ENCODE measurements around the gene PPARG. TPM values are rescaled to one million over a fixed set of nuclear protein-coding genes. Genes with fewer than 3 reads are reported as not detected.

Gene PPARG
- polyA plus RNA-seq, 1 of the 3 experiments (the other 2 are of a cell fraction): 2.8 TPM

DNA sequence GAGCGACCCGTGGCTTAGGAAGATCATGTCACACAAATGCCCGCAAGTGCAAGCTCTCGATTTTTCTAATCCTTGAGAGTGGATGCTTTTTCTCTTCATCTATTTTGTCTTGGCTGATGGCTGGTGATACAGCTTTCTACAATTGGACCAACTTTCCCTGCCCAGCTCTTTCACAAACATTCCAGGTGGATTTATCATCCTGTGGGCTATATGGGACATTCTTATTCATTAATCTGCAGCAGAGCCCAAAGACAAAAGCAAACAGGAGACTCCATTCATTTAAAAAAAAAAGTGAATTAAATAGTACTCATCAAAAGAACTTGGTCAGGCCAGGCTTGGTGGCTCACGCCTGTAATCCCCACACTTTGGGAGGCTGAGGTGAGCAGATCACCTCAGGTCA is 181.2 kb downstream of the PPARG start:
- Histone ChIP-seq H4K20me1 (ENCODE audit: insufficient read depth) (no peaks in the 10 kb centered on the region), H3K9ac (no peak overlapping the region), H2AFZ (ENCODE audit: low read depth) (no peak overlapping the region), H3F3A (replicated peaks; ENCODE audit: insufficient read depth) (no peaks in the 10 kb centered on the region), H3K4me3 (ENCODE audit: low read depth in 2 of 2, low read length in 1 of 2) (no peak overlapping the region), H3K9me3 (no peaks in the 10 kb centered on the region), H3K79me2 (ENCODE audit: insufficient read depth) (no peaks in the 10 kb centered on the region), H3K9me2 (no peaks in the 10 kb centered on the region), H3K27me3 (ENCODE audit: insufficient read depth) (no peaks in the 10 kb centered on the region), H3K4me1 (ENCODE audit: control insufficient read depth in 1 of 2, insufficient read depth in 2 of 2, low read depth in 1 of 2, low read length in 1 of 2) (peaks cover 0 to 16% of the 10 kb centered on the region in 2 experiments; a peak in 1 of 4 replicates), H3K27ac (ENCODE audit: low read depth in 2 of 2, low read length in 1 of 2) (no peak overlapping the region), H3K4me2 (no peak overlapping the region), H3K36me3 (replicated peaks in 1 of 2; ENCODE audit: control insufficient read depth in 1 of 2, insufficient read depth in 2 of 2, low read length in 1 of 2) (no peaks in the 10 kb centered on the region)
- DNase-seq: no peak
- CTCF ChIA-PET: interaction anchor here (2.1 to 5.2 kb wide), 3 partner anchors 10 to 335 kb away, joined by 5 to 20 read pairs (median 9); no protein-coding TSS in a partner anchor
- POLR2A ChIA-PET: no interaction called here
- TF ChIP-seq MEF2A (IDR thresholded peaks at IDR 0.05; ENCODE audit: borderline replicate concordance, low read depth) (no peak), JUND (IDR thresholded peaks at IDR 0.05) (peak; percentile 50; the same call in 1 of the 2 replicates), TCF12 (IDR thresholded peaks at IDR 0.05) (peak; percentile 25; the same call in 1 of the 2 replicates), CHD2 (IDR thresholded peaks at IDR 0.05; ENCODE audit: low read length, partially characterized antibody) (no peak), FOSL2 (IDR thresholded peaks at IDR 0.05; ENCODE audit: borderline replicate concordance, low read depth) (peak; percentile 38; the same call in 1 of the 2 replicates), RFX5 (IDR thresholded peaks at IDR 0.05; ENCODE audit: low read length) (no peak)
- TF ChIP-seq, protein P1, sequence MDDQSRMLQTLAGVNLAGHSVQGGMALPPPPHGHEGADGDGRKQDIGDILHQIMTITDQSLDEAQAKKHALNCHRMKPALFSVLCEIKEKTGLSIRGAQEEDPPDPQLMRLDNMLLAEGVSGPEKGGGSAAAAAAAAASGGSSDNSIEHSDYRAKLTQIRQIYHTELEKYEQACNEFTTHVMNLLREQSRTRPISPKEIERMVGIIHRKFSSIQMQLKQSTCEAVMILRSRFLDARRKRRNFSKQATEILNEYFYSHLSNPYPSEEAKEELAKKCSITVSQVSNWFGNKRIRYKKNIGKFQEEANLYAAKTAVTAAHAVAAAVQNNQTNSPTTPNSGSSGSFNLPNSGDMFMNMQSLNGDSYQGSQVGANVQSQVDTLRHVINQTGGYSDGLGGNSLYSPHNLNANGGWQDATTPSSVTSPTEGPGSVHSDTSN (IDR thresholded peaks at IDR 0.05): peak; percentile 20; the same call in 1 of the 2 replicates
- WGBS (ENCODE audit: low lambda C conversion rate): 61% methylated on average over 5 of the region's 5 CpGs

DNA sequence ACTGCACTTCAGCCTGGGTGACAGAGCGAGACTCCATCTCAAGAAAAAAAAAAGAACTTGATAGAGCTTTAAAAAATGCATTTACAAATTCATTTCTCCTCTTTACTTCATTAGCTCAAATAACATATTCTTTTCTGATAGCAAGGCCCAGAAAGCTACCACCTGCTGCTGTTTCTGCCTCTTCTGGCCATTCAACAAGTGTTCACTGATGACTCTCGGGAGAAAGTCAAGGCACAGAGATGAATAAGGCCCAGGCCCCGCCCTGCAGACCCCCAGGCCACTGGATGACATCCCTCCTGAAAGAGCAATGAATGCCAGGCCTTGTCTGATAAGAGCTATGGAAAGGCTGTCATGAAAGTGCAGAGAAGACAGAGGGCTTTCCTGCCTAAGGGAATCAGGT is 181.8 kb downstream of the PPARG start:
- Histone ChIP-seq H3K4me1 (ENCODE audit: control insufficient read depth in 1 of 2, insufficient read depth in 2 of 2, low read depth in 1 of 2, low read length in 1 of 2) (peaks cover 0 to 17% of the 10 kb centered on the region in 2 experiments; a peak in 2 of 4 replicates), H3K4me3 (ENCODE audit: low read depth in 2 of 2, low read length in 1 of 2) (no peak overlapping the region), H3K36me3 (replicated peaks in 1 of 2; ENCODE audit: control insufficient read depth in 1 of 2, insufficient read depth in 2 of 2, low read length in 1 of 2) (no peaks in the 10 kb centered on the region), H4K20me1 (ENCODE audit: insufficient read depth) (no peaks in the 10 kb centered on the region), H3K9me2 (no peaks in the 10 kb centered on the region), H2AFZ (ENCODE audit: low read depth) (no peak overlapping the region), H3K9ac (no peak overlapping the region), H3K4me2 (0 out of 2 replicates have a peak overlapping the region, but pooled peaks have one; percentile 0), H3F3A (replicated peaks; ENCODE audit: insufficient read depth) (peaks cover under 1% of the 10 kb centered on the region), H3K79me2 (ENCODE audit: insufficient read depth) (no peaks in the 10 kb centered on the region), H3K27me3 (ENCODE audit: insufficient read depth) (no peaks in the 10 kb centered on the region), H3K9me3 (no peaks in the 10 kb centered on the region), H3K27ac (ENCODE audit: low read depth in 2 of 2, low read length in 1 of 2) (no peak overlapping the region)
- WGBS (ENCODE audit: low lambda C conversion rate): 81% methylated on average over 3 of the region's 3 CpGs
- ChIA-PET POLR2A (no interaction called here), CTCF (interaction anchor here (0.8 to 5.2 kb wide), 5 partner anchors 9 to 335 kb away, joined by 3 to 20 read pairs (median 5); no protein-coding TSS in a partner anchor)
- TF ChIP-seq FOXM1 (IDR thresholded peaks at IDR 0.05; ENCODE audit: low read depth): no peak
- no peak for TF ChIP-seq POLR2AphosphoS5 (IDR thresholded peaks at IDR 0.05; ENCODE audit: low read depth, low read length)
- TF ChIP-seq TEAD4 (IDR thresholded peaks at IDR 0.05; ENCODE audit: borderline replicate concordance, insufficient read depth): no peak
- no peak for TF ChIP-seq TCF12 (IDR thresholded peaks at IDR 0.05)
- no peak for TF ChIP-seq EP300 (IDR thresholded peaks at IDR 0.05; ENCODE audit: borderline replicate concordance in 1 of 2, low read depth in 1 of 2, low read length in 1 of 2)
- DNase-seq: no peak

DNA sequence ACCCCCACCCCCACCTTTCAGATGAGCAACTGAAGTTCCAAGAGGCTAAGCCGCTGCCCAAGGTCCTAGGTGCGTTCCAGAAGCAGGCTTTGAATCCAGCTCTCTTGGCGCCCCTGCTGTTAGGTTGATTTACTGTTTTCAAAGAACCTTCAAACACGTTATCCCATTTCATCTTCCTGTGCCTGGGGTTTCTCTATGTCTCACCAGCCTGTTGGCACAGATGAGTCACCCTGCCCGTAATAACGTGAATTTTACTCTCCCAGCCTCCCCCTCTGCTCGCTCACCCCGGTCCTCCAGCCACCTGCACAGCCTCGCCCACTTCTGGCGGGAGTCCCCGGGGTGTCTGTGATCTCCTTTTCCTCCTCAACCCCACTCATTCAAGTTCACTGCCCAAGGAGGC is 182.4 kb downstream of the PPARG start:
- Histone ChIP-seq H3K4me3 (ENCODE audit: low read depth in 2 of 2, low read length in 1 of 2) (no peak overlapping the region), H3K4me2 (0 out of 2 replicates have a peak overlapping the region, but pooled peaks have one; percentile 0), H3F3A (replicated peaks; ENCODE audit: insufficient read depth) (peaks cover 5% of the 10 kb centered on the region), H3K4me1 (ENCODE audit: control insufficient read depth in 1 of 2, insufficient read depth in 2 of 2, low read depth in 1 of 2, low read length in 1 of 2) (peaks cover 0 to 22% of the 10 kb centered on the region in 2 experiments; a peak in 2 of 4 replicates), H3K79me2 (ENCODE audit: insufficient read depth) (no peaks in the 10 kb centered on the region), H3K9ac (no peak overlapping the region), H3K36me3 (replicated peaks in 1 of 2; ENCODE audit: control insufficient read depth in 1 of 2, insufficient read depth in 2 of 2, low read length in 1 of 2) (no peaks in the 10 kb centered on the region), H3K9me3 (no peaks in the 10 kb centered on the region), H3K9me2 (no peaks in the 10 kb centered on the region), H3K27me3 (ENCODE audit: insufficient read depth) (no peaks in the 10 kb centered on the region), H2AFZ (ENCODE audit: low read depth) (no peak overlapping the region), H4K20me1 (ENCODE audit: insufficient read depth) (no peaks in the 10 kb centered on the region), H3K27ac (ENCODE audit: low read depth in 2 of 2, low read length in 1 of 2) (no peak overlapping the region)
- POLR2A ChIA-PET: no interaction called here
- CTCF ChIA-PET: interaction anchor here (0.8 to 5.2 kb wide), 5 partner anchors 8 to 336 kb away, joined by 3 to 20 read pairs (median 5); no protein-coding TSS in a partner anchor
- no peak for DNase-seq
- WGBS (ENCODE audit: low lambda C conversion rate): 39% methylated on average over 11 of the region's 11 CpGs
- TF ChIP-seq YY1 (IDR thresholded peaks at IDR 0.05; ENCODE audit: low read depth) (no peak), NRF1 (IDR thresholded peaks at IDR 0.05; ENCODE audit: low read depth, low read length) (no peak), EP300 (IDR thresholded peaks at IDR 0.05; ENCODE audit: borderline replicate concordance in 1 of 2, low read depth in 1 of 2, low read length in 1 of 2) (peak in 1 of 2 experiments; percentile 46; a peak in 1 of 4 replicates), JUND (IDR thresholded peaks at IDR 0.05) (peak; percentile 72), RXRA (IDR thresholded peaks at IDR 0.05; ENCODE audit: borderline replicate concordance, low read depth) (no peak), SIN3A (IDR thresholded peaks at IDR 0.05; ENCODE audit: borderline replicate concordance, low read depth, low read length) (0 out of 2 replicates have a peak, but pooled peaks have one; percentile 34), TCF12 (IDR thresholded peaks at IDR 0.05) (peak; percentile 88), RCOR1 (IDR thresholded peaks at IDR 0.05; ENCODE audit: low read length) (no peak), NFIC (IDR thresholded peaks at IDR 0.05; ENCODE audit: borderline replicate concordance) (peak; percentile 49), TEAD4 (IDR thresholded peaks at IDR 0.05; ENCODE audit: borderline replicate concordance, insufficient read depth) (0 out of 2 replicates have a peak, but pooled peaks have one; percentile 18)
- TF ChIP-seq, protein P2, sequence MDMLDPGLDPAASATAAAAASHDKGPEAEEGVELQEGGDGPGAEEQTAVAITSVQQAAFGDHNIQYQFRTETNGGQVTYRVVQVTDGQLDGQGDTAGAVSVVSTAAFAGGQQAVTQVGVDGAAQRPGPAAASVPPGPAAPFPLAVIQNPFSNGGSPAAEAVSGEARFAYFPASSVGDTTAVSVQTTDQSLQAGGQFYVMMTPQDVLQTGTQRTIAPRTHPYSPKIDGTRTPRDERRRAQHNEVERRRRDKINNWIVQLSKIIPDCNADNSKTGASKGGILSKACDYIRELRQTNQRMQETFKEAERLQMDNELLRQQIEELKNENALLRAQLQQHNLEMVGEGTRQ (IDR thresholded peaks at IDR 0.05; ENCODE audit: borderline replicate concordance, low read depth, low read length): no peak
- TF ChIP-seq, protein P3, sequence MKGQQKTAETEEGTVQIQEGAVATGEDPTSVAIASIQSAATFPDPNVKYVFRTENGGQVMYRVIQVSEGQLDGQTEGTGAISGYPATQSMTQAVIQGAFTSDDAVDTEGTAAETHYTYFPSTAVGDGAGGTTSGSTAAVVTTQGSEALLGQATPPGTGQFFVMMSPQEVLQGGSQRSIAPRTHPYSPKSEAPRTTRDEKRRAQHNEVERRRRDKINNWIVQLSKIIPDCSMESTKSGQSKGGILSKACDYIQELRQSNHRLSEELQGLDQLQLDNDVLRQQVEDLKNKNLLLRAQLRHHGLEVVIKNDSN (IDR thresholded peaks at IDR 0.05; ENCODE audit: borderline replicate concordance, low read depth): no peak

All from SK-N-SH (cell line).